T-cell (primary cell): ENCODE measurements around the gene IMMP2L. TPM values are rescaled to one million over a fixed set of nuclear protein-coding genes. Genes with fewer than 3 reads are reported as not detected.
A peak's percentile ranks its signal among the peaks of the same experiment; 100 is the strongest.

Experiments
- ATAC-seq, 4 experiments: fragments of 200-7000 bp in 3 of 4; fragments of 150-1000 bp in 1 of 4; cut with Tn5 transposase; replicated peaks in 1 of 4; 1 replicate in 3 of 4; 2 replicates in 1 of 4; pipeline ENCODE4 v1.10.0; 2021; ENCODE audit warnings: moderate library complexity in 3 of 4, mild to moderate bottlenecking in 2 of 4, moderate number of reproducible peaks in 1 of 4
- CTCF ChIA-PET, 2 donors: fragments of 300-600 bp; sonication (Branson Sonifier 250); formaldehyde crosslinking; loops; one replicate each; lab custom pipeline; 2022; ENCODE audit warnings: antibody characterized with exemption in 2 of 2; lab: Charles Lee
- POLR2A ChIA-PET, 2 donors: fragments of 300-600 bp; sonication (Branson Sonifier 250); formaldehyde crosslinking; loops; one replicate each; lab custom pipeline; 2022; ENCODE audit warnings: antibody characterized with exemption in 2 of 2; lab: Charles Lee
- DNase-seq, 35 experiments: peaks; one replicate each; pipeline versions ENCODE4 v3.0.0 to v3.0.0-alpha.2; 2013 to 2023
- H3K27ac ChIP-seq: one replicate; pipeline ENCODE4 v1.5.1; 2013; ENCODE audit warnings: low read length
- H3K27me3 ChIP-seq, 2 experiments: replicated peaks in 1 of 2; 1 replicate in 1 of 2; 2 replicates in 1 of 2; pipeline versions ENCODE4 v1.6.1 to v1.7.0; 2013; ENCODE audit warnings: low read length in 1 of 2, mixed read lengths in 1 of 2; ENCODE audit not compliant: control insufficient read depth in 2 of 2, insufficient read depth in 2 of 2; ENCODE audit errors: extremely low read depth in 1 of 2
- H3K36me3 ChIP-seq, 2 donors: 1 replicate in 1 of 2; 2 replicates in 1 of 2; pipeline versions ENCODE4 v1.6.1 to v1.7.0; 2013; ENCODE audit warnings: low read length in 1 of 2; ENCODE audit not compliant: control insufficient read depth in 2 of 2, insufficient read depth in 1 of 2; ENCODE audit errors: extremely low read depth in 1 of 2
- H3K4me1 ChIP-seq, 2 experiments: 1 replicate in 1 of 2; 2 replicates in 1 of 2; pipeline versions ENCODE4 v1.6.1 to v1.7.0; 2013; ENCODE audit warnings: low read length in 2 of 2, mixed read lengths in 1 of 2; ENCODE audit not compliant: insufficient read depth in 2 of 2, control insufficient read depth in 1 of 2; ENCODE audit errors: extremely low read depth in 1 of 2
- H3K4me3 ChIP-seq, 2 donors: 1 replicate in 1 of 2; 2 replicates in 1 of 2; pipeline versions ENCODE4 v1.5.1 to v1.7.0; 2013; ENCODE audit warnings: mild to moderate bottlenecking in 2 of 2, low read length in 1 of 2, moderate library complexity in 1 of 2; ENCODE audit not compliant: control insufficient read depth in 1 of 2; ENCODE audit errors: extremely low read depth in 1 of 2
- H3K9me3 ChIP-seq: 2 replicates; pipeline ENCODE4 v1.7.0; 2013
- H3K27ac Mint-ChIP-seq, 2 donors: one replicate each; pipeline ENCODE4 v1.8.0; 2020 to 2021; ENCODE audit warnings: mild to moderate bottlenecking in 2 of 2, mixed read lengths in 2 of 2
- H3K27me3 Mint-ChIP-seq, 2 donors: one replicate each; pipeline ENCODE4 v1.8.0; 2021 to 2022; ENCODE audit warnings: mixed read lengths in 2 of 2
- H3K36me3 Mint-ChIP-seq: one replicate; pipeline ENCODE4 v1.8.0; 2021; ENCODE audit warnings: mixed read lengths
- H3K4me1 Mint-ChIP-seq, 3 donors: one replicate each; pipeline ENCODE4 v1.8.0; 2020 to 2022; ENCODE audit warnings: mixed read lengths in 3 of 3, mild to moderate bottlenecking in 1 of 3
- H3K4me3 Mint-ChIP-seq, 3 donors: one replicate each; pipeline ENCODE4 v1.8.0; 2020 to 2022; ENCODE audit warnings: mild to moderate bottlenecking in 3 of 3, mixed read lengths in 3 of 3, moderate library complexity in 3 of 3
- H3K9me3 Mint-ChIP-seq, 3 donors: one replicate each; pipeline ENCODE4 v1.8.0; 2020 to 2022; ENCODE audit warnings: mixed read lengths in 3 of 3
- WGBS: methylation state at CpG from one replicate; pipeline ENCODE4 v1.1.5; 2013; ENCODE audit warnings: missing lambda C conversion rate; ENCODE audit not compliant: insufficient coverage; 5-methylcytosine and 5-hydroxymethylcytosine counted together
- total RNA-seq, 35 experiments: library from RNA in 6 of 35; stranded (reverse) in 6 of 35; fragments of 120-200 nt in 1 of 35; gene quantifications; one replicate each; pipeline versions ENCODE4 v1.2.1 to v1.2.4 and lab custom pipeline; 2013 to 2026

IMMP2L gene
- total RNA-seq, 5 donors from 2014 or later (not counting 1 experiment from before 2014, with no cell fraction given) = 14.1 to 27.3 (median 21.7) TPM

DNA sequence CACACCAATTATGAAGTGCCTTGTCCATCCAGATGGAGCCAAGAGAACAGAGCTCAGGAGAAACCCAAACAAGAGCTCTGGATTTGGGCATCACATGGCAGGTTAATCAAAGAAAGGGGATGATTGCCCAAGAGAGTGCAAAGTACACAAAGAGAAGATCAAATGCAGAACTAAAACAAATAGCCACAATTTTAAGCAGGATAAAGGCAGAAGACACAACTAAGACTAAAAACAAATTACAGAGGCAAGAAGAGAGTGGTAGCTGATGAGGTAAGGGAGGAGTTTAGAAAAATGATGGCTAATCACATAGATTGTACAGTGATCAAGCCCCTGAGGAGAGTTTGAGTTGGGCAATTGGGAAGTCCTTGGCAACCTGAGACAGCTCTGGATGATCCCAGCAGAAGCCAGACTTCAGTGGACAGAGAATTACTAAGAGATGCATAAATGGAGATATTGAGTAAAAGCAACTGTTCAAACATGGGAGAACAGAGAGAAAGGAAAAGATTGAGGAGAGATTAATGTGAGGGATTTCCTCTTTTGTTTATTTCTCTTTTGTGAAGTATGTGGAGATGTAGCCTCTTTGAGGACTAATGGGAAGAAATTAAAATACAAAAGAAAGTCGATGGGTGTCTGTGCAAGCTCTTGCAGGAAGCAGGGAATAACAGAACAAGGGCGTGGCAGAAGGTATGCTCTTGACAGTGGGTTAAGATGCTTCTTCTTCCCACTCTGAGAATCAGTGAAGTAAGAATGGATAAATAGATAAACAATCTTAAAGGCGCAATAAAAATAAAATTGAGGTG is 369.5 kb downstream of the IMMP2L start:
- ATAC-seq (no peak), DNase-seq (no peak)
- Mint-ChIP-seq H3K9me3 (peaks cover 7 to 11% (median 8%) of the 10 kb centered on the region in 3 donors), H3K4me3 (no peak overlapping the region), H3K27ac (no peak overlapping the region), H3K4me1 (no peaks in the 10 kb centered on the region), H3K27me3 (no peaks in the 10 kb centered on the region), H3K36me3 (peaks cover 7% of the 10 kb centered on the region)
- no peak overlapping the region for H3K4me3 ChIP-seq
- POLR2A ChIA-PET = no interaction called here
- no peaks in the 10 kb centered on the region for H3K9me3 ChIP-seq
- 86% methylated on average over 2 of the region's 3 CpGs for WGBS
- no peaks in the 10 kb centered on the region for H3K27me3 ChIP-seq
- H3K27ac ChIP-seq = no peak overlapping the region
- no peaks in the 10 kb centered on the region for H3K4me1 ChIP-seq
- CTCF ChIA-PET = no interaction called here
- no peaks in the 10 kb centered on the region for H3K36me3 ChIP-seq

DNA sequence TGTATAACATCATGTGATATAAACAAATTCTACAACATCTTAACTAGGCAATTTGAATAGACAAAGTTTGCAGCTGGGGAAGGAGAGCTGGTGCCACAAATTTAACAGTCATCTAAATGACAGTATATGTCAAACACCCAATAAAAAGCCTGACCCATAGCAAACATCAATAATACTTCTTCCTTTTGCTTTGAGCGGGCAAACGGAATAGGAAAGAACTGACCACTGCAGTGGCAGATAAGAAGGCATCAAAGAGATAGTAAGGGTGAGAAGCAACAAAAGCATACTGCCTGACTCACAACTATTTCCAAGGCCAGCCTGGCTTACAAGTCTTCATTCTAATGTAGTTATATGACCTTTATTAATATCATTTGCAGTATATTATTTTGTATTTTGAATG is 371.5 kb downstream of the IMMP2L start:
- no peaks in the 10 kb centered on the region for H3K4me1 ChIP-seq
- H3K4me3 ChIP-seq = no peak overlapping the region
- Mint-ChIP-seq H3K4me1 (no peaks in the 10 kb centered on the region), H3K9me3 (peaks cover 7 to 11% (median 8%) of the 10 kb centered on the region in 3 donors), H3K27ac (no peak overlapping the region), H3K36me3 (peaks cover 3% of the 10 kb centered on the region), H3K27me3 (no peaks in the 10 kb centered on the region), H3K4me3 (no peak overlapping the region)
- no peaks in the 10 kb centered on the region for H3K27me3 ChIP-seq
- ChIA-PET CTCF (no interaction called here), POLR2A (no interaction called here)
- no peak for ATAC-seq
- no peak for DNase-seq
- no peak overlapping the region for H3K27ac ChIP-seq
- no CpG with 5 or more reads among the region's 2 CpGs for WGBS
- no peaks in the 10 kb centered on the region for H3K9me3 ChIP-seq
- H3K36me3 ChIP-seq = no peaks in the 10 kb centered on the region

DNA sequence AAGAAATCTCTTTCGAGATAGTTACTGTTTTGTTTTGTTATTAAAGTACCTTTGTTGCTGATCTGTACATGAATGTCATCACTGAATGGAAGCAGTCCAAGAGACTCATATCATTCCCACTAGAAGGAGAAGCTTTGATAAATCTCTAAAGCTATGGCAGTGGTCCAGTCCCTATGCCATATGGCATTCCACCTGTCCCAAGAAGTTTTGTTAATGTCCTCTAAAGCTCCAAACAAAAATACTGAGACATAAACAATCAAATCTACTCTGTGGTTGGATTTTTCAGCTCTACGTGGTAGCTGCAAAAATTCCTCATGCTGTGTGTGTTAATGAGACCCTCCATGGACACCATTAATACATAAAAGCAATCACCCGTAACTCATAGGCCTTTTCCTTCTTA is 377.3 kb downstream of the IMMP2L start:
- ChIA-PET POLR2A (no interaction called here), CTCF (no interaction called here)
- no peak overlapping the region for H3K4me3 Mint-ChIP-seq
- no peak overlapping the region for H3K27ac Mint-ChIP-seq
- H3K9me3 Mint-ChIP-seq = peaks cover 0 to 11% (median 8%) of the 10 kb centered on the region in 3 donors
- Histone ChIP-seq H3K4me3 (no peak overlapping the region), H3K27ac (no peak overlapping the region), H3K36me3 (no peaks in the 10 kb centered on the region), H3K27me3 (no peaks in the 10 kb centered on the region), H3K9me3 (no peaks in the 10 kb centered on the region), H3K4me1 (no peaks in the 10 kb centered on the region)
- WGBS = no CpG with 5 or more reads among the region's 3 CpGs
- no peaks in the 10 kb centered on the region for H3K27me3 Mint-ChIP-seq
- ATAC-seq = no peak
- H3K4me1 Mint-ChIP-seq = no peaks in the 10 kb centered on the region
- peaks cover 18% of the 10 kb centered on the region for H3K36me3 Mint-ChIP-seq
- no peak for DNase-seq

DNA sequence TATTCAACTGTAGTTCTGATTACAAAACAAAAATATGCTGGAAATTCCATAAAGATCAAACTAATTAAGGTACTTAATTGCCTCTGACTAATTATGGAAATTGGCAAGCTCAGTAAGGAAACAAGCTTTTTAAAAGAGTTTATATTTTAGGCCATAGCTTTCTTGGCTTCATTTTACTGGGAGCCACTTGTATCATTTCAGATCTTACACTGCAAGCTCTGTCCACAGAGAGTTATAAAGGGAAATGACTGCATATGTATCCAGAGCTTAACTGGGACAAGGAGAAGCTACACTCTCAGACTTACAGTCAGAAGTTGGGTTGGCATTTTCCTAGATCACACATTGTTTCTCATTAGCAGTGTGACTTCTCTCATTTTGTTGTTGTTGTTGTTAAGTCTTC is 379.0 kb downstream of the IMMP2L start:
- ATAC-seq = no peak
- H3K4me1 ChIP-seq = no peaks in the 10 kb centered on the region
- no peak overlapping the region for H3K27ac ChIP-seq
- H3K4me3 ChIP-seq = no peak overlapping the region
- no peak for DNase-seq
- Mint-ChIP-seq H3K27ac (no peak overlapping the region), H3K27me3 (no peaks in the 10 kb centered on the region), H3K4me1 (peaks cover 0 to 5% (median 0%) of the 10 kb centered on the region in 3 donors), H3K36me3 (peaks cover 24% of the 10 kb centered on the region), H3K9me3 (peaks cover 0 to 4% (median 2%) of the 10 kb centered on the region in 3 donors), H3K4me3 (no peak overlapping the region)
- ChIA-PET CTCF (no interaction called here), POLR2A (no interaction called here)
- H3K36me3 ChIP-seq = no peaks in the 10 kb centered on the region
- H3K27me3 ChIP-seq = no peaks in the 10 kb centered on the region
- no peaks in the 10 kb centered on the region for H3K9me3 ChIP-seq

DNA sequence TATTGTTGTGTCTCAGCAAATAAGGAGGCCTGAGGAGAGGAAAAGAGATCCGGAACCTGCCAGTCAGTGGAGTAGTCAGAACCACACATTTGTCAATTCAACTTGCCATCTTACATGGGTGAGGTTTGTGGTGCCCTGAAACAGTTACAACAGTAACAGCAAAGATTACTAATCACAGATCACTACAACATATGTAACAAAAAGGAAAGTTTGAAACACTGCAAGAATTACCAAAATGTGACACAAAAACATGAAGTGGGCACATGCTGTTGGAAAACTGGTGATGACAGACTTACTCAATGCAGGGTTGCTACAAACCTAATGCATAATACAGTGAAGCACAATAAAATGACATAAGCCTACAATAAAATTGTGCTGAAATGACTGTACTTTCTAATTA is 382.0 kb downstream of the IMMP2L start:
- peaks cover 0 to 2% of the 10 kb centered on the region in 2 experiments for H3K4me1 ChIP-seq
- no peaks in the 10 kb centered on the region for H3K27me3 ChIP-seq
- no peak for DNase-seq
- H3K27me3 Mint-ChIP-seq = no peaks in the 10 kb centered on the region
- ATAC-seq = no peak
- no peak overlapping the region for H3K4me3 ChIP-seq
- CTCF ChIA-PET = no interaction called here
- no peak overlapping the region for H3K27ac Mint-ChIP-seq
- no peaks in the 10 kb centered on the region for H3K9me3 ChIP-seq
- H3K4me1 Mint-ChIP-seq = peaks cover 13 to 18% (median 14%) of the 10 kb centered on the region in 3 donors
- H3K4me3 Mint-ChIP-seq = no peak overlapping the region
- POLR2A ChIA-PET = no interaction called here
- H3K36me3 Mint-ChIP-seq = peaks cover 27% of the 10 kb centered on the region
- no CpG with 5 or more reads among the region's 1 CpG for WGBS
- H3K36me3 ChIP-seq = no peaks in the 10 kb centered on the region
- H3K9me3 Mint-ChIP-seq = no peaks in the 10 kb centered on the region
- H3K27ac ChIP-seq = no peak overlapping the region

DNA sequence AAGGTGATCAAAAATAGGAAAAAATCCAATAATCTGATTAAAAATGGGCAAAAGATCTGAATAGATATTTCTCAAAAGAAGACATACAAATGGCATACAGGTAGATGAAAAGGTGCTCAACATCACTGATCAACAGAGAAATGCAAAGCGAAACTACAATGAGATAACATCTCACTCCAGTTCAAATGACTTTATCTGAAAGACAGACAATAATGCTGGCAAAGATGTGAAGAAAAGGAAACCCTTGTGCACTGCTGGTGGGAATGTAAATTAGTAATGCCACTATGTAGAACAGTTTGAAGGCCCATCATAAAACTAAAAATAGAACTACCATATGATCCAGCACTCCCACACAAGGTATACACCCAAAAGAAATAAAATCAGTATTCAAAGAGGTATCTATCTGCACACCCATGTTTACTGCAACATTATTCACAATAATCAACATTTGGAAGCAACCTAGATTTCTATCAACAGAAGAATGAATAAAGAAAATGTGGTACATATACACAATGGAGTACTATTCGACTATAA is 386.3 kb downstream of the IMMP2L start:
- Mint-ChIP-seq H3K4me3 (no peak overlapping the region), H3K9me3 (no peaks in the 10 kb centered on the region), H3K27ac (no peak overlapping the region), H3K4me1 (peaks cover 13 to 20% (median 14%) of the 10 kb centered on the region in 3 donors), H3K36me3 (peaks cover 15% of the 10 kb centered on the region), H3K27me3 (no peaks in the 10 kb centered on the region)
- ATAC-seq (peak in 2 of 4 experiments; percentile 20 to 52), DNase-seq (peak in 1 of 35 experiments; percentile 3)
- ChIA-PET CTCF (no interaction called here), POLR2A (no interaction called here)
- Histone ChIP-seq H3K4me1 (peaks cover 0 to 2% of the 10 kb centered on the region in 2 experiments), H3K27ac (no peak overlapping the region), H3K36me3 (no peaks in the 10 kb centered on the region), H3K27me3 (no peaks in the 10 kb centered on the region), H3K4me3 (no peak overlapping the region), H3K9me3 (no peaks in the 10 kb centered on the region)
- no CpG with 5 or more reads among the region's 2 CpGs for WGBS
